Loucy (cell line): Measurements from ENCODE around the gene FKBP5.

Experiments
- H2AFZ ChIP-seq: fragments of 200-600 bp; sonication (generic); 2 replicates; pipeline ENCODE4 v1.6.0; 2016; ENCODE audit warnings: antibody characterized with exemption, mild to moderate bottlenecking, low read length, moderate library complexity
- H3F3A ChIP-seq: fragments of 200-600 bp; 2 replicates; pipeline ENCODE4 v1.6.0; 2016; ENCODE audit warnings: antibody characterized with exemption, low read depth, mild to moderate bottlenecking
- H3K27me3 ChIP-seq: fragments of 200-600 bp; sonication (generic); 2 replicates; pipeline ENCODE4 v1.6.1; 2014; ENCODE audit warnings: low read length, mild to moderate bottlenecking; ENCODE audit not compliant: insufficient read depth, poor library complexity, severe bottlenecking
- H3K36me3 ChIP-seq: fragments of 200-600 bp; sonication (generic); 2 replicates; pipeline ENCODE4 v1.6.1; 2016; ENCODE audit warnings: low read length; ENCODE audit not compliant: insufficient read depth
- H3K4me1 ChIP-seq: fragments of 200-600 bp; sonication (generic); 2 replicates; pipeline ENCODE4 v1.5.1; 2014; ENCODE audit warnings: low read length, mild to moderate bottlenecking; ENCODE audit not compliant: insufficient read depth, poor library complexity, severe bottlenecking
- H3K4me2 ChIP-seq: fragments of 200-600 bp; sonication (generic); 2 replicates; pipeline ENCODE4 v1.6.0; 2014; ENCODE audit warnings: antibody characterized with exemption, low read length, low read depth, mild to moderate bottlenecking; ENCODE audit not compliant: poor library complexity, severe bottlenecking
- H3K4me3 ChIP-seq: fragments of 200-600 bp; sonication (generic); 2 replicates; pipeline ENCODE4 v1.5.1; 2014; ENCODE audit warnings: low read length, mild to moderate bottlenecking, mixed read lengths; ENCODE audit not compliant: poor library complexity, severe bottlenecking
- H3K79me2 ChIP-seq: fragments of 200-600 bp; sonication (generic); 2 replicates; pipeline ENCODE4 v1.6.1; 2014; ENCODE audit warnings: low read length; ENCODE audit not compliant: insufficient read depth
- H3K9ac ChIP-seq: fragments of 200-600 bp; sonication (generic); 2 replicates; pipeline ENCODE4 v1.6.0; 2014; ENCODE audit warnings: mild to moderate bottlenecking, low read depth, low read length, moderate library complexity; ENCODE audit not compliant: poor library complexity, severe bottlenecking
- H3K9me2 ChIP-seq: fragments of 200-600 bp; sonication (generic); replicated peaks from 2 replicates; pipeline ENCODE4 v1.6.1; 2016; ENCODE audit warnings: low read depth, low read length, mixed read lengths
- H3K9me3 ChIP-seq: fragments of 200-600 bp; sonication (generic); 2 replicates; pipeline ENCODE4 v1.6.1; 2014; ENCODE audit warnings: mild to moderate bottlenecking, antibody characterized with exemption, low read length, low read depth; ENCODE audit not compliant: insufficient read depth
- H4K20me1 ChIP-seq: fragments of 200-600 bp; sonication (generic); 2 replicates; pipeline ENCODE4 v1.6.0; 2014; ENCODE audit warnings: antibody characterized with exemption, low read length, mild to moderate bottlenecking; ENCODE audit not compliant: insufficient read depth, poor library complexity, severe bottlenecking
- CTCF ChIP-seq: fragments of 200-600 bp; sonication (generic); conservative IDR thresholded peaks from 2 replicates; pipeline ENCODE4 v1.5.1; 2014; ENCODE audit warnings: mild to moderate bottlenecking, antibody characterized with exemption, low read length
- EZH2phosphoT487 ChIP-seq: fragments of 200-600 bp; IDR thresholded peaks from 2 replicates; pipeline ENCODE4 v1.6.1; 2018; ENCODE audit warnings: antibody characterized with exemption, mild to moderate bottlenecking, moderate library complexity, borderline replicate concordance

The FKBP5 gene

GRCh38 chr6:35550437-35550836 lies 138.3 kb downstream of the FKBP5 start:
- Histone ChIP-seq H3K4me2 (no peak overlapping the region), H3F3A (no peaks in the 10 kb centered on the region), H3K36me3 (no peaks in the 10 kb centered on the region), H3K9me3 (peaks cover 6% of the 10 kb centered on the region; the same call in 1 of the 2 replicates), H3K4me3 (no peak overlapping the region), H3K79me2 (no peaks in the 10 kb centered on the region), H3K4me1 (no peaks in the 10 kb centered on the region), H4K20me1 (no peaks in the 10 kb centered on the region), H3K27me3 (no peaks in the 10 kb centered on the region), H2AFZ (no peak overlapping the region), H3K9ac (no peak overlapping the region), H3K9me2 (no peaks in the 10 kb centered on the region)
- no peak for TF ChIP-seq EZH2phosphoT487
- TF ChIP-seq CTCF = no peak

- no peaks in the 10 kb centered on the region for H3K36me3 ChIP-seq
- H3K9me3 ChIP-seq = peaks cover 6% of the 10 kb centered on the region; the same call in 1 of the 2 replicates
- no peaks in the 10 kb centered on the region for H4K20me1 ChIP-seq
- H3K4me1 ChIP-seq = no peaks in the 10 kb centered on the region
- H3K4me2 ChIP-seq = no peak overlapping the region
- no peaks in the 10 kb centered on the region for H3K79me2 ChIP-seq
- H3K27me3 ChIP-seq = no peaks in the 10 kb centered on the region
- H2AFZ ChIP-seq = no peak overlapping the region
- no peak overlapping the region for H3K4me3 ChIP-seq
- H3K9me2 ChIP-seq = no peaks in the 10 kb centered on the region
- H3F3A ChIP-seq = no peaks in the 10 kb centered on the region
- TF ChIP-seq EZH2phosphoT487 (no peak), CTCF (no peak)
- no peak overlapping the region for H3K9ac ChIP-seq
Measured at GRCh38 chr6:35547676-35548075, 141.0 kb downstream of the FKBP5 start.

GRCh38 chr6:35544769-35545361 lies 143.8 kb downstream of the FKBP5 start:
- H3K4me2 ChIP-seq = no peak overlapping the region
- no peaks in the 10 kb centered on the region for H4K20me1 ChIP-seq
- no peaks in the 10 kb centered on the region for H3K27me3 ChIP-seq
- no peak for TF ChIP-seq EZH2phosphoT487
- no peak for TF ChIP-seq CTCF
- H3K4me3 ChIP-seq = no peak overlapping the region
- H3K9ac ChIP-seq = no peak overlapping the region
- H3K79me2 ChIP-seq = no peaks in the 10 kb centered on the region
- peaks cover 2% of the 10 kb centered on the region; the same call in 1 of the 2 replicates for H3K9me3 ChIP-seq
- H2AFZ ChIP-seq = no peak overlapping the region
- no peaks in the 10 kb centered on the region for H3K36me3 ChIP-seq
- H3K4me1 ChIP-seq = no peaks in the 10 kb centered on the region
- no peaks in the 10 kb centered on the region for H3K9me2 ChIP-seq
- H3F3A ChIP-seq = no peaks in the 10 kb centered on the region
